Measurements from ENCODE around the gene GTF2A2.

DNA sequence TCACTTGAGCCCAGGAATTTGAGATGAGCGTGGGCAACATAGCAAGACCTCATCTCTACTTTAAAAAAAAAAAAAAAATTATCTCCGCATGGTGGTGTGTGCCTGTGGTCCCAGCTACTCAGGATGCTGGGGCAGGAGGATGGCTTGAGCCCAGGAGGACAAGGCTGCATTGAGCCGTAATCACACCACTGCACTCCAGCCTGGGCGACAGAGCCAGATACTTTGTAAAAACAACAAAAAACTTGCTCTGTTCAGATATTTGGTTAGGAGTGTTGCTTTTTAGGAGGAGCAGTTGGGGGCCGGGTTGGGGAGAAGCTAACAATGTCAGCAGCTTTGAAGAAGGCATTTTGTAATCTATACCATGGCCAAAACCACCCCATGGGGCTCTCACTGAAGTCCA, 41.7 kb downstream of the GTF2A2 start:
- TF ChIP-seq, protein P1, sequence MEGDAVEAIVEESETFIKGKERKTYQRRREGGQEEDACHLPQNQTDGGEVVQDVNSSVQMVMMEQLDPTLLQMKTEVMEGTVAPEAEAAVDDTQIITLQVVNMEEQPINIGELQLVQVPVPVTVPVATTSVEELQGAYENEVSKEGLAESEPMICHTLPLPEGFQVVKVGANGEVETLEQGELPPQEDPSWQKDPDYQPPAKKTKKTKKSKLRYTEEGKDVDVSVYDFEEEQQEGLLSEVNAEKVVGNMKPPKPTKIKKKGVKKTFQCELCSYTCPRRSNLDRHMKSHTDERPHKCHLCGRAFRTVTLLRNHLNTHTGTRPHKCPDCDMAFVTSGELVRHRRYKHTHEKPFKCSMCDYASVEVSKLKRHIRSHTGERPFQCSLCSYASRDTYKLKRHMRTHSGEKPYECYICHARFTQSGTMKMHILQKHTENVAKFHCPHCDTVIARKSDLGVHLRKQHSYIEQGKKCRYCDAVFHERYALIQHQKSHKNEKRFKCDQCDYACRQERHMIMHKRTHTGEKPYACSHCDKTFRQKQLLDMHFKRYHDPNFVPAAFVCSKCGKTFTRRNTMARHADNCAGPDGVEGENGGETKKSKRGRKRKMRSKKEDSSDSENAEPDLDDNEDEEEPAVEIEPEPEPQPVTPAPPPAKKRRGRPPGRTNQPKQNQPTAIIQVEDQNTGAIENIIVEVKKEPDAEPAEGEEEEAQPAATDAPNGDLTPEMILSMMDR (IDR thresholded peaks at IDR 0.05), result no peak
- TF ChIP-seq EZH2phosphoT487 (IDR thresholded peaks at IDR 0.05) (no peak), EZH2 (IDR thresholded peaks at IDR 0.05) (no peak)

Measured in neural progenitor cell (in vitro differentiated cells).